ENCODE data around the gene NHS.

Gene NHS

GRCh38 chrX:17590892-17591740, 216.1 kb downstream of the NHS start:
- H3K27ac Mint-ChIP-seq, result no peak overlapping the region
- no peak overlapping the region for H3K4me3 Mint-ChIP-seq
- H3K4me1 Mint-ChIP-seq (ENCODE audit: low read depth), result no peaks in the 10 kb centered on the region
- no peaks in the 10 kb centered on the region for H3K9me3 Mint-ChIP-seq
- intact Hi-C loops (cut with micrococcal nuclease), result loop anchor here (1.0 to 2.0 kb wide), 2 partner anchors 349 to 462 kb away; no protein-coding TSS in a partner anchor
- H3K36me3 Mint-ChIP-seq (ENCODE audit: low read depth), result no peaks in the 10 kb centered on the region
- H3K27me3 Mint-ChIP-seq, result no peaks in the 10 kb centered on the region

GRCh38 chrX:17591741-17592110, 216.7 kb downstream of the NHS start:
- Mint-ChIP-seq H3K27ac (no peak overlapping the region), H3K4me3 (no peak overlapping the region), H3K36me3 (ENCODE audit: low read depth) (no peaks in the 10 kb centered on the region), H3K4me1 (ENCODE audit: low read depth) (no peaks in the 10 kb centered on the region), H3K9me3 (no peaks in the 10 kb centered on the region), H3K27me3 (no peaks in the 10 kb centered on the region)
- intact Hi-C loops (cut with micrococcal nuclease), result loop anchor here (1.0 to 2.0 kb wide), 2 partner anchors 349 to 463 kb away; no protein-coding TSS in a partner anchor

GRCh38 chrX:17592117-17592516, 217.1 kb downstream of the NHS start:
- H3K4me1 Mint-ChIP-seq (ENCODE audit: low read depth), result no peaks in the 10 kb centered on the region
- H3K27me3 Mint-ChIP-seq, result no peaks in the 10 kb centered on the region
- no peaks in the 10 kb centered on the region for H3K36me3 Mint-ChIP-seq (ENCODE audit: low read depth)
- intact Hi-C loops (cut with micrococcal nuclease), result no loop called here
- no peak overlapping the region for H3K27ac Mint-ChIP-seq
- no peaks in the 10 kb centered on the region for H3K9me3 Mint-ChIP-seq
- H3K4me3 Mint-ChIP-seq, result no peak overlapping the region

GRCh38 chrX:17594693-17595092, 219.7 kb downstream of the NHS start:
- H3K36me3 Mint-ChIP-seq (ENCODE audit: low read depth), result no peaks in the 10 kb centered on the region
- no peaks in the 10 kb centered on the region for H3K4me1 Mint-ChIP-seq (ENCODE audit: low read depth)
- H3K27me3 Mint-ChIP-seq, result no peaks in the 10 kb centered on the region
- H3K27ac Mint-ChIP-seq, result no peak overlapping the region
- no peaks in the 10 kb centered on the region for H3K9me3 Mint-ChIP-seq
- H3K4me3 Mint-ChIP-seq, result no peak overlapping the region
- intact Hi-C loops (cut with micrococcal nuclease), result no loop called here

- intact Hi-C loops (cut with micrococcal nuclease), result no loop called here
- H3K27me3 Mint-ChIP-seq, result peaks cover 3% of the 10 kb centered on the region
- no peak overlapping the region for H3K4me3 Mint-ChIP-seq
- no peaks in the 10 kb centered on the region for H3K36me3 Mint-ChIP-seq (ENCODE audit: low read depth)
- H3K9me3 Mint-ChIP-seq, result no peaks in the 10 kb centered on the region
- no peaks in the 10 kb centered on the region for H3K4me1 Mint-ChIP-seq (ENCODE audit: low read depth)
- no peak overlapping the region for H3K27ac Mint-ChIP-seq
Measured at GRCh38 chrX:17595456-17596035, 220.5 kb downstream of the NHS start.

GRCh38 chrX:17596061-17596460, 221.1 kb downstream of the NHS start:
- Mint-ChIP-seq H3K27ac (no peak overlapping the region), H3K36me3 (ENCODE audit: low read depth) (no peaks in the 10 kb centered on the region), H3K27me3 (peaks cover 5% of the 10 kb centered on the region), H3K4me3 (no peak overlapping the region), H3K4me1 (ENCODE audit: low read depth) (no peaks in the 10 kb centered on the region), H3K9me3 (no peaks in the 10 kb centered on the region)
- intact Hi-C loops (cut with micrococcal nuclease), result no loop called here

GRCh38 chrX:17596546-17597205, 221.7 kb downstream of the NHS start:
- Mint-ChIP-seq H3K4me1 (ENCODE audit: low read depth) (no peaks in the 10 kb centered on the region), H3K27me3 (peaks cover 5% of the 10 kb centered on the region), H3K9me3 (no peaks in the 10 kb centered on the region), H3K27ac (no peak overlapping the region), H3K36me3 (ENCODE audit: low read depth) (no peaks in the 10 kb centered on the region), H3K4me3 (no peak overlapping the region)
- intact Hi-C loops (cut with micrococcal nuclease), result no loop called here

GRCh38 chrX:17597327-17597726, 222.3 kb downstream of the NHS start:
- no peak overlapping the region for H3K27ac Mint-ChIP-seq
- H3K4me3 Mint-ChIP-seq, result no peak overlapping the region
- H3K4me1 Mint-ChIP-seq (ENCODE audit: low read depth), result peaks cover 6% of the 10 kb centered on the region
- H3K36me3 Mint-ChIP-seq (ENCODE audit: low read depth), result no peaks in the 10 kb centered on the region
- no peaks in the 10 kb centered on the region for H3K9me3 Mint-ChIP-seq
- H3K27me3 Mint-ChIP-seq, result peaks cover 5% of the 10 kb centered on the region
- intact Hi-C loops (cut with micrococcal nuclease), result no loop called here

GRCh38 chrX:17597836-17598439, 222.9 kb downstream of the NHS start:
- no peak overlapping the region for H3K4me3 Mint-ChIP-seq
- peaks cover 8% of the 10 kb centered on the region for H3K4me1 Mint-ChIP-seq (ENCODE audit: low read depth)
- no peaks in the 10 kb centered on the region for H3K36me3 Mint-ChIP-seq (ENCODE audit: low read depth)
- peaks cover 5% of the 10 kb centered on the region for H3K27me3 Mint-ChIP-seq
- intact Hi-C loops (cut with micrococcal nuclease), result no loop called here
- no peaks in the 10 kb centered on the region for H3K9me3 Mint-ChIP-seq
- H3K27ac Mint-ChIP-seq, result no peak overlapping the region

GRCh38 chrX:17601441-17602200, 226.6 kb downstream of the NHS start:
- Mint-ChIP-seq H3K9me3 (no peaks in the 10 kb centered on the region), H3K36me3 (ENCODE audit: low read depth) (no peaks in the 10 kb centered on the region), H3K27me3 (peaks cover 5% of the 10 kb centered on the region), H3K4me3 (no peak overlapping the region), H3K4me1 (ENCODE audit: low read depth) (peaks cover 8% of the 10 kb centered on the region), H3K27ac (no peak overlapping the region)
- intact Hi-C loops (cut with micrococcal nuclease), result no loop called here

GRCh38 chrX:17602245-17602644, 227.2 kb downstream of the NHS start:
- intact Hi-C loops (cut with micrococcal nuclease), result no loop called here
- Mint-ChIP-seq H3K36me3 (ENCODE audit: low read depth) (no peaks in the 10 kb centered on the region), H3K9me3 (no peaks in the 10 kb centered on the region), H3K4me1 (ENCODE audit: low read depth) (peaks cover 8% of the 10 kb centered on the region), H3K4me3 (no peak overlapping the region), H3K27me3 (peaks cover 5% of the 10 kb centered on the region), H3K27ac (no peak overlapping the region)

- H3K4me3 Mint-ChIP-seq, result no peak overlapping the region
- intact Hi-C loops (cut with micrococcal nuclease), result no loop called here
- H3K4me1 Mint-ChIP-seq (ENCODE audit: low read depth), result peaks cover 8% of the 10 kb centered on the region
- H3K27ac Mint-ChIP-seq, result no peak overlapping the region
- H3K9me3 Mint-ChIP-seq, result no peaks in the 10 kb centered on the region
- no peaks in the 10 kb centered on the region for H3K36me3 Mint-ChIP-seq (ENCODE audit: low read depth)
- H3K27me3 Mint-ChIP-seq, result peaks cover 5% of the 10 kb centered on the region
Measured at GRCh38 chrX:17603196-17603595, 228.2 kb downstream of the NHS start.

GRCh38 chrX:17605676-17606075, 230.7 kb downstream of the NHS start:
- intact Hi-C loops (cut with micrococcal nuclease), result no loop called here
- Mint-ChIP-seq H3K9me3 (no peaks in the 10 kb centered on the region), H3K4me3 (no peak overlapping the region), H3K27ac (no peak overlapping the region), H3K36me3 (ENCODE audit: low read depth) (no peaks in the 10 kb centered on the region), H3K27me3 (peaks cover under 1% of the 10 kb centered on the region), H3K4me1 (ENCODE audit: low read depth) (peaks cover 8% of the 10 kb centered on the region)

Data from dendritic cell treated with granulocyte-macrophage colony-stimulating factor and Interleukin-4, amounts not matched to agents 40 ng/mL and 50 ng/mL, for 4 days (primary cell).